GM08714 (cell line): ENCODE data around the gene DYNLT2B.

Source experiments
- H3K4me3 ChIP-seq: fragments of 200-500 bp; sonication (Bioruptor generic); 2 replicates; pipeline ENCODE4 v1.5.1; 2014; ENCODE audit warnings: mild to moderate bottlenecking, low read length, inconsistent platforms
- ZNF274 ChIP-seq: IDR thresholded peaks from 2 replicates; pipeline ENCODE4 v1.6.1; 2012; ENCODE audit warnings: mild to moderate bottlenecking, low read depth, low read length

Gene DYNLT2B

GRCh38 chr3:196339493-196340254 is 21.6 kb upstream of the DYNLT2B start:
- no peak for TF ChIP-seq ZNF274
- no peak overlapping the region for H3K4me3 ChIP-seq

- no peak for TF ChIP-seq ZNF274
- H3K4me3 ChIP-seq: no peak overlapping the region
These were observed 21.0 kb upstream of the DYNLT2B start for GRCh38 chr3:196339044-196339443.

- no peak for TF ChIP-seq ZNF274
- no peak overlapping the region for H3K4me3 ChIP-seq
These were observed 18.5 kb upstream of the DYNLT2B start for GRCh38 chr3:196336319-196337145.

- H3K4me3 ChIP-seq: no peak overlapping the region
- TF ChIP-seq ZNF274: no peak
These were observed 17.5 kb upstream of the DYNLT2B start for GRCh38 chr3:196335503-196335948.

GRCh38 chr3:196334982-196335381 is 16.9 kb upstream of the DYNLT2B start:
- no peak overlapping the region for H3K4me3 ChIP-seq
- no peak for TF ChIP-seq ZNF274

GRCh38 chr3:196332168-196332567 is 14.1 kb upstream of the DYNLT2B start:
- H3K4me3 ChIP-seq: no peak overlapping the region
- TF ChIP-seq ZNF274: no peak

GRCh38 chr3:196327405-196327804 is 9.4 kb upstream of the DYNLT2B start:
- TF ChIP-seq ZNF274: no peak
- H3K4me3 ChIP-seq: no peak overlapping the region

GRCh38 chr3:196326936-196327335 is 8.9 kb upstream of the DYNLT2B start:
- no peak overlapping the region for H3K4me3 ChIP-seq
- TF ChIP-seq ZNF274: no peak

- no peak overlapping the region for H3K4me3 ChIP-seq
- TF ChIP-seq ZNF274: no peak
These were observed 5.7 kb upstream of the DYNLT2B start for GRCh38 chr3:196323691-196324090.

GRCh38 chr3:196323016-196323415 is 5.0 kb upstream of the DYNLT2B start:
- TF ChIP-seq ZNF274: no peak
- H3K4me3 ChIP-seq: no peak overlapping the region

- H3K4me3 ChIP-seq: no peak overlapping the region
- no peak for TF ChIP-seq ZNF274
These were observed 3.1 kb upstream of the DYNLT2B start for GRCh38 chr3:196321162-196321561.

GRCh38 chr3:196320137-196320536 is 2.1 kb upstream of the DYNLT2B start:
- H3K4me3 ChIP-seq: no peak overlapping the region
- no peak for TF ChIP-seq ZNF274

GRCh38 chr3:196316799-196317686 is 997 bp downstream of the DYNLT2B start:
- peak overlapping the region; percentile 90 for H3K4me3 ChIP-seq

- TF ChIP-seq ZNF274: no peak
- no peak overlapping the region for H3K4me3 ChIP-seq
These were observed 2.2 kb downstream of the DYNLT2B start for GRCh38 chr3:196315821-196316220.
